Vagina (tissue), 2 donors: Measurements from ENCODE around the gene NAGS.

Experiments
- CTCF ChIP-seq, 3 experiments: fragments of 450-650 bp in 2 of 3; fragments of 200-600 bp in 1 of 3; sonication (generic) in 1 of 3; IDR thresholded peaks; one replicate each; pipeline ENCODE4 v1.5.1; 2017 to 2019; ENCODE audit warnings: antibody characterized with exemption in 3 of 3, mild to moderate bottlenecking in 2 of 3, moderate library complexity in 2 of 3
- POLR2A ChIP-seq, 2 donors: fragments of 450-650 bp; IDR thresholded peaks; one replicate each; pipeline ENCODE4 v1.6.1; 2017; ENCODE audit warnings: antibody characterized with exemption in 2 of 2, mild to moderate bottlenecking in 2 of 2, moderate library complexity in 2 of 2
- POLR2AphosphoS5 ChIP-seq, 2 donors: sonication (generic); formaldehyde crosslinking; IDR thresholded peaks; one replicate each; pipeline ENCODE4 v1.9.0; 2017; ENCODE audit warnings: antibody characterized with exemption in 2 of 2, mild to moderate bottlenecking in 2 of 2, low read depth in 1 of 2; ENCODE audit not compliant: insufficient read depth in 1 of 2

GRCh38 chr17:44024271-44024663, 19.8 kb downstream of the NAGS start:
- TF ChIP-seq CTCF (IDR thresholded peaks at IDR 0.05) (no peak), POLR2A (IDR thresholded peaks at IDR 0.05) (no peak), POLR2AphosphoS5 (IDR thresholded peaks at IDR 0.05; ENCODE audit: insufficient read depth in 1 of 2, low read depth in 1 of 2) (no peak)
